ENCODE results near the gene PAPLN.

PAPLN gene

DNA sequence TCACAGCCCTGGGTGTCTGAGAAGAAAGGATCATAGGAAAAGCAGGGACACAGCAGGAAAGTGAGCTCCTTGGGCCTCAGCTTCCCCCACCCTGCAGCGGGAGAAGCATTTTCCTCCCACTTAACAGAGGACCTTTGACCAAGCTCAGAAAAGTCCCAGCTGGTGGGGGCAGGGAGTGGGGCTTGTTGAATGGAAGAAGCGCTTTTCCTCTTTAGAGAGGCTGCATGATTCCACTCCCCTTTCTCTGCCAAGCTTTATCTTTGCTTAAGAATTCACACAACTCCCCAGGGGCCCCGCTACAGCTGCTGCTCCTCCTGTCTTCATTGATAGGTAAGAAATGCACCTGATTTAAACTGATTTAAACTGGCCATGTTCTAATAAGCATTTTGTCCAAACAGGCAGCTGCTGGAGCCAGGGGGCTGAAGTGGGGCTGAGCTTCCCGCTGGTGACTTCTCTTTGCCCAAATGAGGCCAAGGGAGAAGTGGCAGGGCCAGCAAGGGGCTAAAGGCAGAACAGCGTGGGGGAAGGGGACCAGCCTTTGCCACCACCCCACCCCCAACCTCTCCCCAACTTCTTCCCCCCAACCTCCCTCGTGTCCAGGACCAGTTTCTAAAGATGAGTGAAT lies 1.7 kb upstream of the PAPLN start:
- DNase-seq, result no peak
- no peaks in the 10 kb centered on the region for H3K36me3 Mint-ChIP-seq
- H3K4me3 Mint-ChIP-seq, result no peak overlapping the region
- CTCF ChIA-PET, result no interaction called here
- H3K9me3 Mint-ChIP-seq, result no peaks in the 10 kb centered on the region
- H3K4me1 Mint-ChIP-seq, result peaks cover 16% of the 10 kb centered on the region
- no peak overlapping the region for H3K27ac Mint-ChIP-seq
- H3K27me3 Mint-ChIP-seq, result peaks cover 94% of the 10 kb centered on the region

DNA sequence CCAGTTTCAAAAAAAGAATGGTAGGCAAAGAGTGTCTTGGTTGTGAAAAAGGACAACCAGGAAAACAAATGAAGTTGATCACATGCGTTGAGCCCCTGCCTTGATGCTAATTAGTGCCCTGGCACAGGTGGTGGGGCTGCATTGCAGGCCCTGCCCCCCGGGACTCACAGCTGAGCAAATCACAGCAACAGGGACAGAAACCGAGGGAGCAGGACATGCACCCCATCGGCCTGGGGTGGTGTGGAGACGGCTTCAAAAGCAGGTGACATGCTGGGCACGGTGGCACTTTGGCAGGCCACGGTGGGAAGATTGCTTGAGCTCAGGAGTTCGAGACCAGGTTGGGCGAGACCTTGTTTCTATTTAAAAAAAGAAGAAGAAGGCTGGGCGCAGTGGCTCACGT lies 1.1 kb upstream of the PAPLN start:
- Mint-ChIP-seq H3K36me3 (no peaks in the 10 kb centered on the region), H3K9me3 (no peaks in the 10 kb centered on the region), H3K4me1 (peaks cover 17% of the 10 kb centered on the region), H3K27me3 (peaks cover 98% of the 10 kb centered on the region), H3K27ac (no peak overlapping the region), H3K4me3 (no peak overlapping the region)
- peak; percentile 17 for DNase-seq
- CTCF ChIA-PET, result no interaction called here

DNA sequence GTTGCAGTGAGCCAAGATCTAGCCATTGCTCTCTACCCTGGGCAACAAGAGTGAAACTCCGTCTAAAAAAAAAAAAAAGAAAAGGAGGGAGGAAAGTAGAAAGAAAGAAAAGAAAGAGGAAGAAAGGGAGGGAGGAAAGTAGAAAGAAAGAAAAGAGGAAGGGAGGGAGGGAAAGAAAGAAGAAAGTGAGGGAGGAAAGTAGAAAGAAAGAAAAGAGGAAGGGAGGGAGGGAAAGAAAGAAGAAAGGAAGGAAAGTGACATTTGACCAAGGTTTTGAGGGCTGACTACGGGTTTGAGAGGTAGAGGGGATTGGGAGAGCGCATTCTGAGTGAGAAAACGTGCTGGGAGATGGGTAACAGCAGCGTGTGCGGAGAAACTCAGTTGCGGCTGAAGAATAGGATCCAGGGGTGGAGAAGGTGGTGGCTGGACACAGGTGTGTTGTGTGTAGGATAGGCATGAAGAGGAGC lies 521 bp upstream of the PAPLN start:
- CTCF ChIA-PET, result no interaction called here
- peaks cover 98% of the 10 kb centered on the region for H3K27me3 Mint-ChIP-seq
- peak overlapping the region; percentile 55 for H3K4me3 Mint-ChIP-seq
- H3K4me1 Mint-ChIP-seq, result peaks cover 20% of the 10 kb centered on the region
- H3K27ac Mint-ChIP-seq, result no peak overlapping the region
- DNase-seq, result no peak
- H3K36me3 Mint-ChIP-seq, result no peaks in the 10 kb centered on the region
- no peaks in the 10 kb centered on the region for H3K9me3 Mint-ChIP-seq

DNA sequence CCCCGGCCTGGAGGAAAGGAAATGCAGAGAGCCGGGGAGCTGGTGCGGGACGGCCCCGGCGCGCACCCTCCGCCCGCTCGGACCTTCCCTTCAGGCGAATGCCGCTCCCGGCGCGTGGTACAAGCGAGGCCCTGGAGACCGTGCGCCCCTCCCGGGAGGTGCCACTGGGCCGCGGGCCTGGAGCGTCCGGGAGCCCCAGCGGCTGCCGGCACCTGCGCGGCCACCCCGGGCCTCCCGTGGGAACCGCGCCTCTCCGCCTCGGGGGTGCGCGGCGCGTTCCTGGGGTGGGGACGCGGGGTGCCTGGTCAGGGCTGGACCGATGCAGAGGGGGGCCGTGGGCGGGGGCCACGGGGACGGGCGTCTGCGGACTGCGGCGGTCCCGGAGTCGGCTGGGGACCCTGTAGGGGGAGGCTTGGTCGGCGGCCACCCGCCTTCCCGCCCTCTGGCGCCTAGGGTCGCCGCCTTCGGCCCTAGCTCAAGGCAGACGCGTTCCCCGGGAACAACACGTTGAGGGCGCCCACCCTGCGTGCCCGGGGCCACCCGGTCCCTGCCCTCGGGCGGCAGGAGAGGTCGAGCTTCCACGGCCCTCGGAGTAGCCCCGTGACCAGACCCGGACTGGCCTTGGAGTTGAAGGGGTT lies 599 bp downstream of the PAPLN start:
- Mint-ChIP-seq H3K4me1 (peaks cover 27% of the 10 kb centered on the region), H3K9me3 (no peaks in the 10 kb centered on the region), H3K36me3 (no peaks in the 10 kb centered on the region), H3K27me3 (peaks cover 98% of the 10 kb centered on the region), H3K4me3 (no peak overlapping the region), H3K27ac (no peak overlapping the region)
- peak; percentile 20 for DNase-seq
- CTCF ChIA-PET, result no interaction called here

DNA sequence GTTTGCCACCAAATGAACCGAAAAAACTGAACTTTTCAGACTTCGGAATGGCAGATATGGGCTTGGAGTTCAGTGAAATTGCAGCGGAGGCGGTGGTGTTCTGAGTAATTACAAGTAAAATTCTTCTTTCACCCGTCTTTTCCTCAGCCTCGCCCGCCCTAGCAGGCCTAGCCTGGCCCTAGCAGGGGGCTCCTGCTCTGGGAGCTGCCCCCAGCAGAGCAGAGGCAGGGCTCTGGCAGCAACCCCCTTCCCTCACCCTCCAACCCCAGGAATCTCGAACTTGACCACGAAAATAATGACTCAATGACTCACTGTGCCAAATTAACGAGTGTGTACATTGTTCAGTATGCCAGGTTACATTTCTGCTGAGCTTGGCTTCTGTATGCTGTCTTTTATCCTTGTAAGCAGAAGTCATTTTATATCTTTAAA lies 1.1 kb downstream of the PAPLN start:
- CTCF ChIA-PET, result no interaction called here
- H3K4me3 Mint-ChIP-seq, result no peak overlapping the region
- peaks cover 32% of the 10 kb centered on the region for H3K4me1 Mint-ChIP-seq
- DNase-seq, result peak; percentile 14
- H3K27me3 Mint-ChIP-seq, result peaks cover 98% of the 10 kb centered on the region
- H3K9me3 Mint-ChIP-seq, result no peaks in the 10 kb centered on the region
- H3K36me3 Mint-ChIP-seq, result no peaks in the 10 kb centered on the region
- H3K27ac Mint-ChIP-seq, result peak overlapping the region; percentile 52

DNA sequence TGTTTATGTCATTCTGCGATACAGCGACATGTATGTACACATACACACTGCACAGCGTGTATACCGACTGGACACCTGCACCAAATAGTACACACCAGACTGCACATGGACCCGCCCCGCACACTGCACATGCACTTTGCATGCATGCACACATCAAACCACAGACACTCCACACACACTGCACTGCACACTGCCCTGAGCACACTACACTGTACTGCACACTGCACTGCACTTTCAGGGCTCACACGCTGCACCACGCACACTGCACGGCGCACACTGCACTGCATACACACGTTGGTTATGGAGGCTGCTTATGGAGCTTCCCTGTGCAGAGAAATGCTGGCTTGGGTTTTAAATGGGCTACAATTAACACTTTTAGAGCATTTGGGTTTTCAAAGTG lies 1.6 kb downstream of the PAPLN start:
- H3K27ac Mint-ChIP-seq, result no peak overlapping the region
- peaks cover 37% of the 10 kb centered on the region for H3K4me1 Mint-ChIP-seq
- CTCF ChIA-PET, result no interaction called here
- no peak overlapping the region for H3K4me3 Mint-ChIP-seq
- no peaks in the 10 kb centered on the region for H3K9me3 Mint-ChIP-seq
- DNase-seq, result peak; percentile 20
- H3K27me3 Mint-ChIP-seq, result peaks cover 98% of the 10 kb centered on the region
- no peaks in the 10 kb centered on the region for H3K36me3 Mint-ChIP-seq

DNA sequence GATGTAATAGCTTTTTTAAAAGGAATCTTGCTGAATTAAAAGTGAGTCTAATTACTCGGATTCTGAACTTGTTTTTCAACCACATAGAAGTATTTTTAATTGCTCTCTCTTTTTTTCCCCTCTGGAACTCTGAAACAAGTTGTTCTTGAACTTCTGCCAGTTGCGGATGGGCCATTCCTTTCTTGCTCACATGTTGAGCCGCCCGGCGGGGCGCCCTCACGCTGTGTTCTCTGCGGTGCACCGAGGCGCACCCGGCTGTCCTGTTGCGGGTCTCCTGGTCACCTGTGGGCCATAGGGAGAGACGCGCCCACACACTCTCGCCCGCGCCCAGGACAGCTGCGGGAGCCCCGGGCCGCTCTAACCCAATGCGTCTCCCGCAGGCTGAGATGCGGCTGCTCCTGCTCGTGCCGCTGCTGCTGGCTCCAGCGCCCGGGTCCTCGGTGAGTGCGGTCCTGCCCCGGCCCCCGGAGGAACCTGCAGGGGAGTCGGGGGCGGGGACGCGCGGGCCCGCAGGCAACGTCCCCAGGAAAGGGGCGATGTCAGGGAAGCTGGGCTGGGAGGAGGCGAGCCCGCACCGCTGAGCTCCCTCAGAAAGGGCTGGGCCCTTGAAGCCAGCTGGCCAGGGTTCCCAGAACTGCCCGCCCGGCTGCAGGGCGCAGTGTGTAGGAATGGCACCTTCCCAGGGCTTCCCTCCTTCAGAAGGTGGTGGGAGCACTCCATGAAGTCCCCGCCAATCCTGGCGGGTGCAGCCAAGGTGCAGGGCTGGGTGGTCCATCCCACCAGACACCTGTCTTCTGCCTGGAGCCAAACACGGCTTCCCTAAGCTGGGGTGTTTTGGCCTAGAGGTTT lies 2.3 kb downstream of the PAPLN start:
- peak; percentile 18 for DNase-seq
- no peak overlapping the region for H3K4me3 Mint-ChIP-seq
- peaks cover 98% of the 10 kb centered on the region for H3K27me3 Mint-ChIP-seq
- H3K4me1 Mint-ChIP-seq, result peaks cover 37% of the 10 kb centered on the region
- CTCF ChIA-PET, result no interaction called here
- no peaks in the 10 kb centered on the region for H3K36me3 Mint-ChIP-seq
- no peak overlapping the region for H3K27ac Mint-ChIP-seq
- no peaks in the 10 kb centered on the region for H3K9me3 Mint-ChIP-seq

DNA sequence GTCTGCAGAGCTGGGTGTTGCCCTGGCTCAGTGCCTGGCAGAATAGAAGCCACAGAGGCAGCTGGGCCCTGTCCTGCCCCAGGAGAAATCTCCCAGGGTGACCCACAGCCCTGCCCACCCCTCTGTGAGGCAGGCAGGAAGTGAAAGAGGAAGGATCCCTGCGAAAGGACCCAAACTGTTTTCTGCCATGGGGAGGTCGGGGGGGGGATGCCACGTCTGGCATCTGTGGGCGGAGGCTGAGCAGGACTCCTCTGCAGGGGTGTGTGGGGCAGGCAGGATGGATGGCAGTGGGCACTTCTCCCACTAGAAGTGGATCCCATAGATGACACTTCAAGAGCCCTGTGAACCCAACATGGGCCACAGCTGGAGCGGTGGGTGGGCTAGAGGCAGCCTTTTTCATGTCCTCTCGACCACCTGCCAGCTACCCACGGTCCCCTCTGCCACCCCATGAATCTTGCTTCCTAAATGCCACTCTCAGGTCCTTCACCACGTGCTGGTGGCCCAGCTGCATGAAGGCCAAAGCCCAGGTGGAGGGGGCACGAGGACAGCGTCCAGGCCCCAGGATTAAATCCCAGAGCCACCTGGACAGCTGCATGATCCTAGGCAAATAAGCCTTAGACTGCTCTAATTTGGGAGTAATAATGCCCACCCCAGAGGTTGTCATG lies 3.6 kb downstream of the PAPLN start:
- Mint-ChIP-seq H3K4me1 (peaks cover 40% of the 10 kb centered on the region), H3K27ac (no peak overlapping the region), H3K4me3 (no peak overlapping the region), H3K27me3 (peaks cover 98% of the 10 kb centered on the region), H3K9me3 (no peaks in the 10 kb centered on the region), H3K36me3 (no peaks in the 10 kb centered on the region)
- peak; percentile 20 for DNase-seq
- CTCF ChIA-PET, result interaction anchor here (0.5 to 1.0 kb wide), 2 partner anchors 54 to 426 kb away, joined by 3 read pairs; no protein-coding TSS in a partner anchor

DNA sequence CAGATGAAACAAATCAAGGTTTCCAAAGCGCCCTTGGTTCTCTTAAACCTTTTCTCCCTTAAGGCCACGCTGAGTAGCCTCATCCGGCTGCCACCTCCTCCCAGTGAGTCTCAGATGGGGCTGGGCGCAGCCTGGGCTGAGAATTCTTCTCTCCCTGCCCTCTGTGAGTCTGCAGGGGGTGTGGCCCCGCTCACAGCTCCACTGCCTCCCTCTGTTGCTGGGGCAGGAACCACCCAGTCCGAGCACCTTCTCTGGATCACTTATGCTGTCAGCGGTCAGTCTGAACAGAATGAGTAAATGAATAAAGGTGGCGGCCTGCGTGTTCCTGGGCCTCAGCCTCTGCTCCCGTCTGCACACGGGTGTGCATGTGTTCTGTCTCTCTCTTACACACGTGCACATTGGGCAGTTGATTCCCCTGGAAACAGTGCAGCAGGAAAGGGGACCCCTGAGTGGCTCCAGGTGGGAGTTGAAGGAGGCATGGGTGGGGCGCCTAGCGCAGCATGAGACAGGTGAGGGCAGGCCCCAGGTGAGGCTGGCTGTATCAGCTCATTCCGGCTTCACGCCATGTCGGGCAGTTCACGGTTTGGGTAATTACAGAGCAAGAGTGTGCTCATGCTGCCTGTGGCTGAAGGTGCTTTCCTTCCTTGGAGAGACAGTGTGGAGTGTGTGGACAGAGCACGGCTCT lies 4.3 kb downstream of the PAPLN start:
- Mint-ChIP-seq H3K4me1 (peaks cover 40% of the 10 kb centered on the region), H3K27ac (no peak overlapping the region), H3K27me3 (peaks cover 98% of the 10 kb centered on the region), H3K9me3 (no peaks in the 10 kb centered on the region), H3K36me3 (no peaks in the 10 kb centered on the region), H3K4me3 (no peak overlapping the region)
- DNase-seq, result peak; percentile 5
- CTCF ChIA-PET, result interaction anchor here (1.0 kb wide), 1 partner anchor 54 kb away, joined by 3 read pairs; no protein-coding TSS in a partner anchor

DNA sequence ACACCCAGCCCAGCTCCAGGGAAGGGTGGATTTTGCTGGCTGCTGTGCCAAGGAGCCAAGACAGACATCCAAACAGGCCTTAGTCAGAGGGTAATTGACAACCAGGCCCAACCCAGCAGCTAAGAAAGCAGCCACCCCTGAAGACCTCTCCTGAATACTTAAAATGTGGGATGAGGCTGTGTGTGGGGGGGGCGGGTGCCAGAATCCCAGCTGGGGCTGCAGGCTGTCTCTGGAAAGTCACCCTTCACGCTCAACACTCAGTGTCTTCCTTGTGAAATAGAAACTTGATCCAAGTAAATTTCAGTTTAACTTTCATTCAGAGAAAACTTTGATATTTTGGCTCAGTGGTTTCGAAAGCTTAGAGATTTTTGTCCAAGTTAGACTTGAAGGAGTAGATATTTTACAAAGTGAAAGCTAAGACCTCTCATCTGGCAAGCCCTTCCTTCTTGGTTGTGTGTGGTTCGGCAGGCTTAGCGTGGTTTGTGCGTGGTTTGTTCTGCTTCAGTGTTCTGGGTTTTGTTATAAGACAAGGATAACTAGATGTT lies 5.1 kb downstream of the PAPLN start:
- H3K27me3 Mint-ChIP-seq, result peaks cover 94% of the 10 kb centered on the region
- CTCF ChIA-PET, result no interaction called here
- no peak for DNase-seq
- H3K4me1 Mint-ChIP-seq, result peaks cover 41% of the 10 kb centered on the region
- H3K36me3 Mint-ChIP-seq, result no peaks in the 10 kb centered on the region
- H3K9me3 Mint-ChIP-seq, result peaks cover 2% of the 10 kb centered on the region
- no peak overlapping the region for H3K4me3 Mint-ChIP-seq
- no peak overlapping the region for H3K27ac Mint-ChIP-seq

DNA sequence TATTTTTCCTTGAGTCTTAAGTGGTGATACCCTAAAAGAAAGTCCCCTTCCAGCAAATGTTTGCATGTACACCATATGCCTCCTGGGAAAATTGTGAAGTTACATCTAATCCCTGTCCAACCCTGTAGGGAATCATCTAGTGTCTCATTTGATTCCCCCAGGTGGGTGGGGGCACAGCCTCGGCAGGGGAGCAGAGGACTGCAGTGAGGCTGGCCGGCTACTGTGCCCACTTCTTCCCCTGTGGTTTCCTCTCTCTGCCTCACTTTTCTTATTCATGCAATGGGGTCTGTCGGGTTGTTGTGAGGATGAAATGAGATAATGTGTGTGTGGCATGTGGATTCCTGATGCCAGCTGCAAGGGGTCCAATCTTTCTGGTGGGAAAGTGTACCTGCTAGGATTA lies 6.0 kb downstream of the PAPLN start:
- Mint-ChIP-seq H3K4me3 (no peak overlapping the region), H3K36me3 (no peaks in the 10 kb centered on the region), H3K27ac (no peak overlapping the region), H3K27me3 (peaks cover 94% of the 10 kb centered on the region), H3K9me3 (peaks cover 3% of the 10 kb centered on the region), H3K4me1 (peaks cover 47% of the 10 kb centered on the region)
- DNase-seq, result no peak
- CTCF ChIA-PET, result no interaction called here

DNA sequence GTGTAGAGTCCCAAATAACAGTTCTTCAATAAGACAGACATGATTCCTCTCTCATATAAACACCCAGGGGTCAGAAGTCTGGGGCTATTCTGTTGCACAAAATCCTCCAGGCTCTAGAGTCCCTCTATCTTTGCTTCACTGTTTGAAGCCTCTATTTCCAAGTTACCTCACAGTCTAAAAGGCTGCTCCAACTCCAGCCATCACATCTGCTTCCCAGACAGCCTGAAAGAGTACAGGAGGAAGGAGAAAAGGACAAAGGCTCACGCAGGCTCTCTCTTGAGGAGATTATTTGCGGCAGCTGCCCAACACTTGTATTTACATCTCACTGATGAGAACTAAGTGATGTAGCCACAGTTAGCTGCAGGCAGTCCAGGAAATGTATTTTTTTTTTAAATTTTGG lies 6.4 kb downstream of the PAPLN start:
- Mint-ChIP-seq H3K27me3 (peaks cover 93% of the 10 kb centered on the region), H3K27ac (no peak overlapping the region), H3K4me3 (no peak overlapping the region), H3K36me3 (no peaks in the 10 kb centered on the region), H3K4me1 (peaks cover 45% of the 10 kb centered on the region), H3K9me3 (peaks cover 3% of the 10 kb centered on the region)
- DNase-seq, result no peak
- CTCF ChIA-PET, result no interaction called here

DNA sequence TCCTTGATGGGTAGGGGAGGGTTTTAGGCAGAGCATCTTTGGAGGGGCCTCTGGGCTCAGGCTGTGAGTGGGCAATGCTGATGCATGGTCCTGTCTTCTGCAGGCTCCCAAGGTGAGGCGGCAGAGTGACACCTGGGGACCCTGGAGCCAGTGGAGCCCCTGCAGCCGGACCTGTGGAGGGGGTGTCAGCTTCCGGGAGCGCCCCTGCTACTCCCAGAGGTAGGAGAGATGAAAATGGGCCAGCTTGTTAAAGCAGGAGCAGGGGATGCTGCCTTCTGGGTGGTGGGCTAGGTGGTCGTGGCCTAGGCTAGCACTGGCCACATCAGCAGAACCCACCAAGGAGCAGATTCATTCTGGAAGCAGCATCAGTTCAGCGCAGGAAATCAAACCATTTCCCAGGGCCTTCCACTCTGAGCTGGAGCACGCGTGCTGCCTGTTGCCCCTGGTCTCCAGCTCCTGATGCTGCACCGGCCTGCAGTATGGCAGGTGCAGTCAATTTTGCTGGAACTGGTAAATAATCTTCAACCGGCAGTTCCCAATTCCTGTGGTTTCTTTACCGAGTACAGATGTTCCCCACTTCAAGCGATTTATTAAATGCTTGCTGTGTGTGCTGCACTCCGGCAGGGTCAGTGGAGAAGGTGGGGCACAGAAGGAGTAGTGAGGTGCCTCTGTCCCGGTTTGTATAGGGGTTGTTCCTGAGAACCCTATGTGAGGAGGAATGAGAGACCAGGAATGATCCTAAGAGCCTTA lies 7.4 kb downstream of the PAPLN start:
- Mint-ChIP-seq H3K4me3 (peak overlapping the region; percentile 39), H3K27ac (no peak overlapping the region), H3K27me3 (peaks cover 87% of the 10 kb centered on the region), H3K36me3 (no peaks in the 10 kb centered on the region), H3K4me1 (peaks cover 49% of the 10 kb centered on the region), H3K9me3 (peaks cover 3% of the 10 kb centered on the region)
- CTCF ChIA-PET, result no interaction called here
- DNase-seq, result no peak
